GM10266 (cell line): ENCODE data around the gene NCKAP5.

ENCODE experiments used
- DNase-seq: peaks from one replicate; pipeline ENCODE4 v3.0.0; 2012; ENCODE audit errors: extremely low spot score
- TF ChIP-seq, protein P1 (sequence below): IDR thresholded peaks from 2 replicates; pipeline ENCODE4 v1.5.1; 2012; ENCODE audit warnings: mild to moderate bottlenecking, low read depth; ENCODE audit not compliant: control insufficient read depth, insufficient read depth; ENCODE audit errors: missing control alignments

Gene NCKAP5

GRCh38 chr2:133326652-133327397 lies 241.4 kb downstream of the NCKAP5 start:
- DNase-seq = no peak
- TF ChIP-seq, protein P1, sequence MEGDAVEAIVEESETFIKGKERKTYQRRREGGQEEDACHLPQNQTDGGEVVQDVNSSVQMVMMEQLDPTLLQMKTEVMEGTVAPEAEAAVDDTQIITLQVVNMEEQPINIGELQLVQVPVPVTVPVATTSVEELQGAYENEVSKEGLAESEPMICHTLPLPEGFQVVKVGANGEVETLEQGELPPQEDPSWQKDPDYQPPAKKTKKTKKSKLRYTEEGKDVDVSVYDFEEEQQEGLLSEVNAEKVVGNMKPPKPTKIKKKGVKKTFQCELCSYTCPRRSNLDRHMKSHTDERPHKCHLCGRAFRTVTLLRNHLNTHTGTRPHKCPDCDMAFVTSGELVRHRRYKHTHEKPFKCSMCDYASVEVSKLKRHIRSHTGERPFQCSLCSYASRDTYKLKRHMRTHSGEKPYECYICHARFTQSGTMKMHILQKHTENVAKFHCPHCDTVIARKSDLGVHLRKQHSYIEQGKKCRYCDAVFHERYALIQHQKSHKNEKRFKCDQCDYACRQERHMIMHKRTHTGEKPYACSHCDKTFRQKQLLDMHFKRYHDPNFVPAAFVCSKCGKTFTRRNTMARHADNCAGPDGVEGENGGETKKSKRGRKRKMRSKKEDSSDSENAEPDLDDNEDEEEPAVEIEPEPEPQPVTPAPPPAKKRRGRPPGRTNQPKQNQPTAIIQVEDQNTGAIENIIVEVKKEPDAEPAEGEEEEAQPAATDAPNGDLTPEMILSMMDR = no peak

DNA sequence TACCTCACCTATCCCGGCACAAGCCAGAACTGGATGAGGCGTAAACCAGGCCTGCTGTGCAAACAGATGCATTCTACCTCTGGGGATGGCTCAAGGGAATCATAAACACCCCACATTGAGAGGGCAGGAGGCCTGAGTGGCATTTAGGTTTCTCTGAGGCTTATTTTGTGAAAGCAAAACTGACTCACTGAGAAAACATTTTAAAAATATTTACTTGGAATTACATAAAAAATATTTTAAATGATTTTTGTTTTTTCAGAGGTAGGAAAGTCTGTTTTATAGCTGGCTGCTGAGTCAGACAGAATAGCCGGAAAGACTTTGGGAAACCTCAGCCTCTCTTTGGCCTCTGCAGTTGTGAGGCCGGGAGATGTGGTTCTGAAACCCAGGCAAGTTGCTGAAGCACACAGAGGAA lies 244.1 kb downstream of the NCKAP5 start:
- TF ChIP-seq, protein P1 = no peak
- DNase-seq = no peak

DNA sequence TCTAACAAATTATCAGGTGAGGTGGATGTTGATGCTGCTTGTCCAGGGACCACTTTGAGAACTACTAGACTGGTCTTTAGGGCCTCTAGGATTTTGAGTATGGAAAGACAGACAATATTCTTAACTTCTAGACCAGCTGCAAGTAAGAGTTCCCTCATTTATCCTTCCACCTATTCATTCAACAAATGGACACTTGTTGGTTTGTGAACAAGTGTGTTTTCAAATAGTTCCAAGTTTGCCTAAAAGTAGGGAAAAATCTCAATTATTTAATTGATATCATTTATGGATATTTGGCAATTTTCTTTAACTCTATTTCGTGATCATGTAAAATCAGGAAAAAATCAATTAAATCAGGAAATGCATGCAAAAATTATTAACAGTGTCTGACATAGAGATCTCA lies 245.4 kb downstream of the NCKAP5 start:
- no peak for DNase-seq
- TF ChIP-seq, protein P1 = no peak

DNA sequence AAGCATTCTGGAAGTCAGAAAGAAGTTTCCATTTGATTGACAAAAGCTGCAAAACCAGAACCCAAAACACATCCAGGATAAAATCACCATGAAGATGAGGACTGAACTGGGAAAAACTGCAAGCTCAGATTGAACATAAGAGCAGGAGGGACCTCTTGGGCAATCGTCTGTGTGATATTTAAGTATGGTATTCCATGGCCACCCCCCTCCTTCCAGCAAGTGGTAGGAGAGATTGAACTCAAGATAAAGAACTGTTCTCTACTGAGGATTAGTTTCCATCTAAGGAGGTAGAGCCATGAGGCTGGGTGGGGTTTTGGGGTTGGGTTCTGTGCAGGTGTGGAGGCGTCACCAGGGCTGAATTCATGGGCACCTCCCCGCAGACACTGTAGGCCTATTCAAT lies 251.1 kb downstream of the NCKAP5 start:
- no peak for DNase-seq
- TF ChIP-seq, protein P1 = no peak

- no peak for DNase-seq
- TF ChIP-seq, protein P1 = no peak
Observed at GRCh38 chr2:133316557-133316956, 251.7 kb downstream of the NCKAP5 start.

- TF ChIP-seq, protein P1 = no peak
Observed at GRCh38 chr2:133315280-133315679, 253.0 kb downstream of the NCKAP5 start.

DNA sequence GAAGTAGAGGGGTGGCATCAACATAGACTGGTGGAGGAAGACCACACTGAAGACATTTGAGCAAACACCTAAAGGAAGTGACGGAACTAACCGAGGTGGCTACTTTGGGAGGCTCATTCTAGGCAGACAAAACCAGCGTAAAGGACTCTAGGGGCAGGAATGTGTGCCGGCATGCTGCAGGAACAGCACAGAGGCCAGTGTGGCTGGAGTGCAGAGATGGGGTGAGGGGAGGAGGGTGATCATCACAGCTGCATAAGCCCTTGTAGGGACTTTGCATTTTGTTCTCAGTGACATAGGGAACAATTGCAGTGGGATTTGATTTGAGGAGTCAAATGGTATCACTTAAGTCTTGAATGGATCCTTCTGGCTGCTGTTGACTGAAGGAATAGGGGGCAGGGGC lies 253.5 kb downstream of the NCKAP5 start:
- TF ChIP-seq, protein P1 = no peak
- no peak for DNase-seq

More at GRCh38 chr2:133315280-133315679, 253.0 kb downstream of the NCKAP5 start:
- DNase-seq = no peak
